HG03521 (cell line): Measurements from ENCODE around the gene CTNNA3.
"Not testable (repeated sequence)": the region's sequence is repeated elsewhere in the genome, so short reads cannot be mapped to it uniquely, and the experiment has no call there.

Experiments used
- ATAC-seq: cut with Tn5 transposase; IDR thresholded peaks from one replicate; pipeline ENCODE4 v1.9.1; 2021; ENCODE audit warnings: mild to moderate bottlenecking, moderate library complexity; ENCODE audit not compliant: unreplicated experiment

CTNNA3 gene

GRCh38 chr10:67606572-67606971 is 89.4 kb downstream of the CTNNA3 start:
- no peak for ATAC-seq

- ATAC-seq: no peak
These were observed 92.3 kb downstream of the CTNNA3 start for GRCh38 chr10:67603701-67604100.

GRCh38 chr10:67603086-67603485 is 92.9 kb downstream of the CTNNA3 start:
- ATAC-seq: no peak

GRCh38 chr10:67602268-67602950 is 93.6 kb downstream of the CTNNA3 start:
- ATAC-seq: no peak

- ATAC-seq: no peak
These were observed 96.4 kb downstream of the CTNNA3 start for GRCh38 chr10:67599597-67599996.

- no peak for ATAC-seq
These were observed 99.4 kb downstream of the CTNNA3 start for GRCh38 chr10:67596641-67597040.

- ATAC-seq: no peak
These were observed 108.2 kb downstream of the CTNNA3 start for GRCh38 chr10:67587771-67588170.

- ATAC-seq: no peak
These were observed 120.5 kb downstream of the CTNNA3 start for GRCh38 chr10:67575532-67575931.

- no peak for ATAC-seq
These were observed 122.5 kb downstream of the CTNNA3 start for GRCh38 chr10:67573484-67573883.

GRCh38 chr10:67571503-67571902 is 124.5 kb downstream of the CTNNA3 start:
- no peak for ATAC-seq

- ATAC-seq: not testable (repeated sequence)
These were observed 137.7 kb downstream of the CTNNA3 start for GRCh38 chr10:67558311-67558710.

GRCh38 chr10:67553254-67553653 is 142.7 kb downstream of the CTNNA3 start:
- ATAC-seq: no peak

GRCh38 chr10:67550838-67551402 is 145.1 kb downstream of the CTNNA3 start:
- no peak for ATAC-seq

- ATAC-seq: no peak
These were observed 145.9 kb downstream of the CTNNA3 start for GRCh38 chr10:67550046-67550445.

GRCh38 chr10:67549390-67549789 is 146.6 kb downstream of the CTNNA3 start:
- no peak for ATAC-seq

- ATAC-seq: no peak
These were observed 154.6 kb downstream of the CTNNA3 start for GRCh38 chr10:67541411-67541810.

GRCh38 chr10:67539312-67539711 is 156.7 kb downstream of the CTNNA3 start:
- ATAC-seq: no peak

- ATAC-seq: no peak
These were observed 158.1 kb downstream of the CTNNA3 start for GRCh38 chr10:67537906-67538305.

GRCh38 chr10:67533376-67533775 is 162.6 kb downstream of the CTNNA3 start:
- ATAC-seq: no peak

GRCh38 chr10:67530990-67531389 is 165.0 kb downstream of the CTNNA3 start:
- not testable (repeated sequence) for ATAC-seq

- ATAC-seq: no peak
These were observed 168.6 kb downstream of the CTNNA3 start for GRCh38 chr10:67527351-67527750.

GRCh38 chr10:67521546-67521945 is 174.4 kb downstream of the CTNNA3 start:
- ATAC-seq: no peak
